ENCODE measurements around the gene RNF20.

DNA sequence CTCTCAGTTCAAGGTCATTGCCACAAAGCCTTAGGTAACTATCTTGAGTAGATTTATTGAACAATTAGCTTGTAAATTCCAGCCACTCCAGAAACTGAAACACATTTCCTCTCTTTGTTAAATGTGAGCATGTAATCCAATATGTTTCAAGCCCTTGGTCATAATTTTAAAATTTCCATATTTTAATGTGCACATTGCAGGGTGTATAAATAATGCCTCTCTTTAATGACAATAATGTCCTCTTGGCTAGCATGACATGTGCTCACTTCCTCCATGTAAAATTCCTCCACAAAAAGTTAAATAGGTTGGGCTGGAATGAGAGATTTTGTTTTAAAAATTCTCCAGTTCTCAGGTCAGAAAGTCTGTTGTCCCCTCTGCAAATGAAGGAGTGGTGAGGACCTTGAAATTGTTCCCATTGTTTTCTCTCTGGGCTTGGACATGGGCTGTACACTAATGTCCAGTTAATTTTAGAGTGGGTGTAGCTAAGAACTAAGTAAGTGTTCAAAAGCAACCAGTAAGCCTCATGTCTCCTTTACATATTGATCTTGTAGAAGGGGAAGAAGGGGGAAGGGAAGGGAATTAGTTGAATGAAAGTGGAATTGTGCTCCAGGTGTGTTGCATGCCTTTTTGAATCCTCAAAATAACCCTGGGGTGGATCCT, 58.3 kb downstream of the RNF20 start:
- TF ChIP-seq CTCF (IDR thresholded peaks at IDR 0.05 in 2 of 3, conservative IDR thresholded peaks at IDR 0.05 in 1 of 3; ENCODE audit: borderline replicate concordance in 1 of 3, insufficient read depth in 1 of 3, low read depth in 2 of 3, low read length in 2 of 3): no peak
- no peak for TF ChIP-seq POLR2A (IDR thresholded peaks at IDR 0.05; ENCODE audit: borderline replicate concordance, extremely low read depth, insufficient read depth, insufficient read length)
- no peak for TF ChIP-seq POLR2AphosphoS5 (IDR thresholded peaks at IDR 0.05; ENCODE audit: low read depth, low read length)
- TF ChIP-seq ZNF274 (IDR thresholded peaks at IDR 0.05; ENCODE audit: low read depth, low read length): no peak
- TF ChIP-seq EZH2phosphoT487 (IDR thresholded peaks at IDR 0.05; ENCODE audit: borderline replicate concordance): no peak
- TF ChIP-seq RAD21 (IDR thresholded peaks at IDR 0.05; ENCODE audit: low read depth): no peak
- no peak for TF ChIP-seq TCF7L2 (IDR thresholded peaks at IDR 0.05; ENCODE audit: borderline replicate concordance, extremely low read depth, insufficient read depth, insufficient read length)
- TF ChIP-seq, protein P1, sequence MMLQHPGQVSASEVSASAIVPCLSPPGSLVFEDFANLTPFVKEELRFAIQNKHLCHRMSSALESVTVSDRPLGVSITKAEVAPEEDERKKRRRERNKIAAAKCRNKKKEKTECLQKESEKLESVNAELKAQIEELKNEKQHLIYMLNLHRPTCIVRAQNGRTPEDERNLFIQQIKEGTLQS (IDR thresholded peaks at IDR 0.05): no peak
- TF ChIP-seq SIN3A (IDR thresholded peaks at IDR 0.05; ENCODE audit: low read depth): no peak
- TF ChIP-seq, protein P2, sequence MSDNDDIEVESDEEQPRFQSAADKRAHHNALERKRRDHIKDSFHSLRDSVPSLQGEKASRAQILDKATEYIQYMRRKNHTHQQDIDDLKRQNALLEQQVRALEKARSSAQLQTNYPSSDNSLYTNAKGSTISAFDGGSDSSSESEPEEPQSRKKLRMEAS (IDR thresholded peaks at IDR 0.05): no peak
- TF ChIP-seq EZH2 (IDR thresholded peaks at IDR 0.05): no peak
- no peak for TF ChIP-seq EGR1 (IDR thresholded peaks at IDR 0.05; ENCODE audit: low read depth)
